ENCODE results near the gene PDZK1.
"Not testable (repeated sequence)": the region's sequence is repeated elsewhere in the genome, so short reads cannot be mapped to it uniquely, and the experiment has no call there.

Gene PDZK1

DNA sequence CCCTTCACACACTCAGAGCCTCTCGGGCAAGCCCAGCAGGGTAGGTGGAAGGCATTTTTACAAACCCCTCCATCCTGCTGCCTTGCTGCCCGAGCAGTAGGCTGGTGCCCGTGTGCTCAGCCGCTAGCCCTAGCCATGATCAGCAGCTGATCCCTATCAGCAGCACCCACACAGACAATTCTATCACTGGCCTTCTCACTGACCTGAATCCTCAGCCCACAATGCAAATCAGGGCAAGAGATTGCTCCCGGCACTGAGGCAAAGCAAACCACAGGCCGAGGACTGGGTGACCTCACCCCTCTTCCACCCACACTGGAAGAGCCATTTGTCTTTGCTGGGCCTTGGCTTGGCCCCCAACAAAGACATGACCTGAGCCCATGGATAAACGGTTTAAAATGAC, 895 bp upstream of the PDZK1 start:
- DNase-seq, result no peak

DNA sequence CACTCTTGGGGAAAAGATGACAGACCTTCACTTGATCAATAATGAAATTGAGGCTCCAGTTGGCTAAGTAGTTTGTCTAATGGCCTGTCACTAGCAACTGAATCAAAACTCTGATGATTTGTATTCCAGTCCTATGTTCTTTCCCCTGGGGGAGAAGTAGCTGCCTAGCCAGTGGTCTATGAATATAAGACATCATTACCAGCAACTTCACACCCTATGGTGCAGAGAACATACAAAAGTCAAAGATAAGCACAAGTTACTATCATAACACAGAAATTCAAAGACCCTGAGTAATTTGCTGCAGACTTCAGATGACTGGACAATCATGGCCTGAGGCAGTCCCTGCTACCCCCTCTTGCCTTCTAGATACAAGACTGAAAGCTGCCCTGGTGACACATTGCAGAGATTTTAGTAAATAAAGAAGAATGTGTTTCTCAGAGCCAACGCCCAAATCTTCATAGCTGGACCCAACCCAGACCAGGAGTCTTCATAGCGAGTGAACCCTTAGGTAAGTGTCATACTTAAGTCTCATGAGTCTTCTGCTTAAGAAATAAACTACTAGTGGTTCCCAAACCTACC, 993 bp downstream of the PDZK1 start:
- no peak for DNase-seq

DNA sequence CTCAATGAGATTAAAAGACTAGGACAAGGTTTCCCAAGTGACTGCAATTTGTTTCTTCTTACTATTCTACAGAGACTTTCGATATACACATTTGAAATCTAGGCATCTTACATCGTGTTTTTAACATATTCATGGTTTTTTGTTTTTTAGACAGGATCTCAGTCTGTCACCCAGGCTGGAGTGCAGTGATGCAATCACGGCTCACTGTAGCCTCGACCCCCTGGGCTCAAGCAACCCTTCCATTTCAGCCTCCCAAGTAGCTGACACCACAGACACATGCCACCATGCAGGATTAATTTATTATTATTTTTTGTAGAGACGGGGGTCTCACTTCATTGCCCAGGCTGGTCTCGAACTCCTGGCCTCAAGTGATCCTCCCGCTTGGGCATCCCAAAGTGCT, 1.5 kb downstream of the PDZK1 start:
- no peak for DNase-seq

DNA sequence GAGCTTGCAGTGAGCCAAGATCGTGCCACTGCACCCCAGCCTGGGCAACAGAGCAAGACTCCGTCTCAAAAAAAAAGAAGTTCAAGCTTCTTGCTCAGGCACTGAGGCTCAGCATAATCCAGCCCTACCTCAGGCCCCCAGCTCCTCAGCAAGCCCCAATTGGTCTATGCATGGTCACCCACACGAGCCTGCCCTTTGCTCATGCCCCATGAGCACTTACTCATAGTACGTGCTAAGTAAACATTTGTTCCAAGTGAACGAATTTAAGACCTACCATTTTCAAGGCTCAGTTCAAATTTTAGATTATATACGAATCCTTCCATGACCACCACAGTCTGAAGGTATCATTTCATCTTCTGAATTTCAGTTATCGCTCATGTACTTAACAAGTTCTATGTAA, 4.3 kb downstream of the PDZK1 start:
- DNase-seq, result no peak

DNA sequence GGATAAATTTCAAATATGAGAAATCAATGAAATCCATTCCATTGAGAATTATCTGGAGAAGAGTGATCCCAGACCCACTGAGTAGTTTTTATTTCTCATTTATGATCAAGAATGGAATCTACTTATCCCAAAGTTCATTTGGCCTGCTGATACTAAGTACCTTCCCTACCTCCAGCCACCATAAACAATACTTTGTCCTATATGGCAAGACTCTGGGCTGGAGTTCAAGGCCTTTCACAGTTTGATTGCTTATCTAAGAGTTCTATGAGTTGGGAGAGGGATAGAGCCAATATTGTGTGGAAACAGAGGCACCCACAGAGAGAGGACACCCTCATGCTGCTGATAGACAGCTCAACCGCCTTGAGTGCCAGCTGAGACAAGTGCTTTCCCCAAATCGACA, 5.1 kb downstream of the PDZK1 start:
- DNase-seq, result no peak

DNA sequence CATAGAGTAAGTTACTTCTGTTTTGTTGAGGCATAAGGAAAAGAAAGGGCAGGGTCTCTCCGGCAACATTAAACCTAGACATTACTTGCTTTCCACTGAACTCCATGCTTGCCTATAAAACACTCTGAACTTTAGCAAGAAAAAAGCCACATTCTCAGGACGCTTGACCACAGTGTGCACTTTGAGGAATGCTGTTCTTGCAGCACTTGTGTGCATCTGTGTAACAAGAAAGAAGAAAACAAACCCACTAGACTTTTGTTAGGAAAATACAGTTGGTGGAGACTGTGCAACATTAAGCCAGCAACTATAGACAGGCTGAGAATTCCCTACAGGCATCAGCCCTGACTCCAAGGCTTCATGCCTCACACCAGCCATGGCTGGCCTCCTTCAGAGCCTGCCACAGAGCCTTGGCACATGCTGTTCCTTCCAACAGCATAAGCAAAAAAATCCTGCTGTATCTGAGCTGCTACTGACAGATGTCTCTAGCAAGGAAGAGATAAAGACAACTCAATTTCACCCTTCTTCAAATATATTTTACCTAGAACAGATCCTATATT, 5.8 kb downstream of the PDZK1 start:
- no peak for DNase-seq

DNA sequence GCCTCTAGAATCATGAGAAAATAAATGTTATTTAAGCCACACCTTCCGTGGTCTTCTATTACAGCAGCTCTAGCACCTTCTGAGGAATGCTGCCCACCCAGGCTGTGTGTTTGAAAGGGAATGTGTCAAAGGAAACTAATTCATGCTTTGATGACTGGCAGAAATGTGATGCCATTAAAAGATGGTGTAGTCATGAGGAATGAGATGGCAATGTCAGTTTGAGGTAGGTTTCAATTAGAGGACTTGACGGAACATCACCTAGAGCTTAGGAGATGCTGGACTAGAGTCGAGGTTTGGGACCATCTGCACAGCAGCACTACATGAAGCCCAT, 10.6 kb downstream of the PDZK1 start:
- no peak for DNase-seq

DNA sequence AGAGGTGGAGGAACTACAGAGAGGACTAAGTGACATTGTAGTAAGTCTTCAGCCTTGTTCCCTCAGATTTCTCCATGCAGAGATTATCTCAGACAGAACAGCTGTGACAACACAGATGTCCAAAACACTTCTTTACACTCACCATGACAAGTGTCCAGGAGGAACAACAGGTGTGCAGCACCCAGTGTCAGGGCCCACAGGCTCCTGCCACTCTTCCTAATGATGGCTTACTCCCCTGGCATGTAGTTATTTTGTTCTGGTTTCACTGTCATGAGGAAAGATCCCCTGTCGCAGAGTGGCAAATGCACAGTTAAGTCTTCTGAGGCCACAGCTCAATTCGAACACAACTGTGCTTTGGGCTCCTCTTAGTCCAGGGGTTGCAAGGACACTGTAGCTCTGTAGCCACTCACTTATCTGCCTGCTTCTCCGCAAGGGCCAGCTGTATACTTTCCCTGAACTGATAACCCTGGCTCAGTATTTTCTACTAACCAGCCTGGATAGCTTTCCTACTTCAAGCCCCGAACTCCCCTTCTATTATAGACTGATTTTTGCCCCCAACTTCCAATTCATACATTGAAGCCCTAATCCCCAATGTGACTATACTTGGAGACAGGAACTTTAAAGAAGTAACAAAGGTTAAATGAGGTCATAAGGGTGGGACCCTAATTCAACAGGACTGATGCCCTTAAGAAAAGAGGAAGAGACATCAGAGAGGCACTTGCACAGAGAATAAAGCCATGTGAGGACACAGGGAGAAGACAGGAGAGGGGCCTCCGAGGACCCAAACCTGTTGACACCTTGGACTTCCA, 11.1 kb downstream of the PDZK1 start:
- DNase-seq, result no peak

DNA sequence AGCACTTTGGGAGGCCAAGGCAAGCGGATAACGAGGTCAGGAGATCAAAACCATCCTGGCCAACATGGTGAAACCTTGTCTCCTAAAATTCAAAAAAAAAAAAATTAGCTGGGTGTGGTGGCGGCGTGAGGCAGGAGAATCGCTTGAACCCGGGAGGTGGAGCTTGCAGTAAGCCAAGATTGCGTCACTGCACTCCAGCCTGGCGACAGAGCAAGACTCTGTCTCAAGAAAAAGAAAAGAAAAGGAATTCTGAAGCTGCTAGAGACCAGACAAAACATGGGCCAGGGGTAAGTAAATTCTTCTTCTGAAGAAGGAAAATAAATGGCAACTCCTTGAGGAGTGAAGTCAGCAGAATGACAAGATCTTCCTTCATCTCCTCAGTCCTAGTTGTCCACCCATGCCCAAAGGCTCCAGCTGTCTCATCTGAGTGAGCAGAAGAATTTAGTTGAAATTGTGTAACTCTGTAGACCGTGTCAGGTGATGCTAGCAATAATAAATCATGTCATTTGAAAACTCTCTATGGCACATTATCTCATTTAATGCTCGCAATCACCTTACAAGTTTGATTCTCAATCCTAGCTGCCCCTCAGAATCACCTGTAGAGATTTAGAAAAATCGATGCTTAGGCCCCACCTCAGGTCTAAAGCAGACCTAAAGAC, 14.3 kb downstream of the PDZK1 start:
- no peak for DNase-seq

DNA sequence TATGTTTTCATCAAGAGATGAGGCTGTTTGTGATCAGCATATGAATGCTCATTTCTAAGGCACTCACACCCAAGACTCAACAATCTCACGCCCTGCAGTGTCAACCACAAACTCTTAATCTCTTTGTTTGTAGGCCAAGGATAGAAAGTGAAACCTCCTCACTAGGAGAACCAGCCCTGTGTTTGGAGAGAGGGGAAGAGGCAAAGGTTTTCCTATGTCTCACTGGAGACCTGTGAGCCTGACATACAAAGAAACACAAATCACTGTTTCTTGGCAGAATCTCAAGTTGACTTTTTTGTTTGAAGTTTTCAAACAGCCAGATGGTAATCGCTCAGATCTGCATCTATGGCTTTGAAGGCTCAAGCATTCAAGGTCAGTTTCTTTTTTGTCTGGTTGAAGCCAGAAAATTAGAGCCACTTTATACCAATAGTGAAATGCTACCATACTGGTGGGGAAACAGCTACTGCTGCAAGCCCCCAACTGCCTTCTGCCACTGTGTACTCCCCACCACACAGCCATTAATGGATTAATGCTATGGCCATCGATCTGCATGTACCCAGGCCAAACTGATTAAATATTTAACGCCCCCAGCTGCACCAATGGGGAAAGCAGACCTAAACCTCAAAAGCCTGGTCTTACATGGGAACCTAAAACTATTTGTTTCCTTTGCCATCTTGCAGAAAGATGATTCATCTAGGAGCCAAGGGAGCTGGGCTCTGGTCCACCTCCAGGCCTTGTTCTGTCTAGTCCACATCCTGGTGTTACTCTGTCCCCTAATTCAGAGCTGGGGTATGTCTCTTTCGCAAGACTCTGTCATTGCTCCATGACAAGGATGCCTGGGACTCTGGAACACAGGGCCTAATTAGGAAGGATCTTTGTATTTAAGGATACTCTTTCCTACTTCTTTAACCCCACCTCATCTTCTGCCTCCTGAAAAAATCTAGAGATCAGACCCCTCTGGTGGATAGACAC, 16.3 kb downstream of the PDZK1 start:
- no peak for DNase-seq

DNA sequence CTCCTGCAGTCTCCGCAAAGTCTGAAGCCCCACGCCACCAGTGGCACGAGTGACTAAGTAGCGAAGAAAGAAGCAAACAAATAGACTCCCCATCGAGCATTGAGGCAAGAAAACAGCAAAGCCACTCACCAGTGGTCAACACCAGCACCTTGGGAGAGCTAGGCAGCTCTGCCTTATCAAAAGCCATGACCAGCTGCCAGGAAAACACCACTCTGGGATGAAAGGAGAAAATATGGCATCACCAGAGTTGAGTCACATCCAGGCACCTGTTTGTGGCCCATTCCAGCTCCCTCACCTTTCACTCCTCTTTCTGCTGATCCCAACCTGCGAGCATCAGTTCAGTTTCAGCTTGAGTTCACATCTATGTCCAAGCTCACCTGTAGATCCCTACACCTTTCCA, 17.2 kb downstream of the PDZK1 start:
- no peak for DNase-seq

DNA sequence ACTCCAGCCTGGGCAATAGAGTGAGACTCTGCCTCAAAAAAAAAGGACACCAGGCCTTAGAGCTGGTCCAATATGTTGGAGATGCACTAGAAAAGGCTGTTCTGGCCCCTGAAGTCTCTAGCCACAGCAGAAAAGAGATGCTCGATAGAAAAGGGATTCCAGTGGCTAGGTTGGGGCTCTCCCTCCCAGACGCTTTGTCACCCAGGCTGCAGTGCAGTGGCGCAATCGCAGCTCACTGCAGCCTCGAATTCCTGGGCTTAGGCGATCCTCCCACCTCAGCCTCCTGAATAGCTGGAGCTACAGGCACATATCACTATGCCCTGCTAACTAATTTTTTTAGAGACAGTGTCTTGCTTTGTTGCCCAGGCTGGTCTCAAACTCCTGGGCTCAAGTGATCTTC, 18.2 kb downstream of the PDZK1 start:
- no peak for DNase-seq

DNA sequence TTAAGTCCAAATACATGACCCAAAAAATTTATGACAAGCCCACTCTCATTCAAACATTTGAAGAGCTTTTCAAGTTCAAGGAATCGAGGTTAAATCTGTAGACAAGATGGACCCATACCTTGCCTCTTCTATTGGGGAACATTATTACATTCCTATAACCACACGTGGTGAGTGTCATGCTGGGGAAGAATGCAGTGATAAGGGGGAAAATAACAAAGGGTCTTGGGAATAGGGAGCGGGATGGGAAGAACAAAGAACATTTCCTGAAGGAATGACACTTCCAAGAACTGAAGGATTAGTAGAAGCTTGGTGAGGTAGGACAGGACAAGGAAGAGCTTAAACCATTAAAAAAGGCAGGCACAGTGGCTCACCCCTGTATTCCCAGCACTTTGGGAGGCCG, 18.8 kb downstream of the PDZK1 start:
- DNase-seq, result no peak

DNA sequence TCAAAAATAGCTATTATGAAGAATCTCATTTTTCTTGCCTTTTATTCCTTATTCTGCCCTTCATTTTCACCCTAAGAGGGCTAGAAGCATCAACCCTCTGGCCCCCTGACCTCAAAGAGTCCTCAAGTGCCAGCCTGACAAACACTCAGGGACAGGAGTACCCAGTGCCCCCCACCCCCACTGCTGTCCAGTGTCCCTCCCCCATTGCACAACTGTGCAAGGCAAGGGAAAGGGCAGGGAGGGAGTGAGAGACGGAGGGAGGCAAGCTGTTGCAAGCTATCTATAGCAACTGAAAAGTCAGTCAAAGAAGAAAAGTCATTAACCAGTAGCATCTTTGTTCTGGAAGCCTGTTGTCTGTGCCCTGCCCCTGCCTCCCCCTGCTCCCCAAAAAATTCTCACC, 21.1 kb downstream of the PDZK1 start:
- DNase-seq, result not testable (repeated sequence)

DNA sequence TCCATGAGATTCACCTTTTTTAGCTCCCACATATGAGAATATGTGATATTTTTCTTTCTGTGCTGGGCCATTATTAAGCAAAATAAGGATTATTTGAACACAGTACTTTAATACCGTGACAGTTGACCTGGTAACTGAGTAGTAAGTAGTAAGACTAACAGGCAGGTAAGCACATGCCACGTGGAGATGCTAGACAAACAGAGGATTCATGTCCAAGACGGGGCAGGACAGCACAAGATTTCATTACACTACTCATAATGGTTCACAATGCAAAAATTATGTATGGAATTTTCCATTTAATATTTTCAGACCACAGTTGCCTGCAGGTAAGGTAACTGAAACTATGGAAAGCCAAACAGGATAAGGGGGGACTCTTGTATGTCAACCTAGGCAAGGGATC, 22.3 kb downstream of the PDZK1 start:
- DNase-seq, result not testable (repeated sequence)

DNA sequence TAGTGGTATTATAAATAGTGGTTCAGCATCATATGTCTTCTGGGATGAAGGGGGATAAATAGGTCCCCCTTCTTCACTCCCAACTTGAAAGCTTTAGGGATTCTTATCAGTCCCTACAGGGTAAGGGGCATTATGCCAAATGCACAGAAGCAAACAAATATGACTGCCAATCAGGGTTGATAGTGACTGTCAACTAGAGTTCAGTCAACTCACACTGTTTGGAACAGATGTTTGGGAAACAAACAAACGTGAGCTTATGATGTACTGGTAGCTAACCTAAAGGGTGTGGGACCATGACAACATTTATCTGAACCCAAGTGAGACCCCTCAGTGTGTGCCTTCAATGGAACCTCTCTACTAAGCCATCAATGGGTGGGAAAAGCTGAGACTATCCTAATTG, 34.0 kb downstream of the PDZK1 start:
- DNase-seq, result not testable (repeated sequence)

DNA sequence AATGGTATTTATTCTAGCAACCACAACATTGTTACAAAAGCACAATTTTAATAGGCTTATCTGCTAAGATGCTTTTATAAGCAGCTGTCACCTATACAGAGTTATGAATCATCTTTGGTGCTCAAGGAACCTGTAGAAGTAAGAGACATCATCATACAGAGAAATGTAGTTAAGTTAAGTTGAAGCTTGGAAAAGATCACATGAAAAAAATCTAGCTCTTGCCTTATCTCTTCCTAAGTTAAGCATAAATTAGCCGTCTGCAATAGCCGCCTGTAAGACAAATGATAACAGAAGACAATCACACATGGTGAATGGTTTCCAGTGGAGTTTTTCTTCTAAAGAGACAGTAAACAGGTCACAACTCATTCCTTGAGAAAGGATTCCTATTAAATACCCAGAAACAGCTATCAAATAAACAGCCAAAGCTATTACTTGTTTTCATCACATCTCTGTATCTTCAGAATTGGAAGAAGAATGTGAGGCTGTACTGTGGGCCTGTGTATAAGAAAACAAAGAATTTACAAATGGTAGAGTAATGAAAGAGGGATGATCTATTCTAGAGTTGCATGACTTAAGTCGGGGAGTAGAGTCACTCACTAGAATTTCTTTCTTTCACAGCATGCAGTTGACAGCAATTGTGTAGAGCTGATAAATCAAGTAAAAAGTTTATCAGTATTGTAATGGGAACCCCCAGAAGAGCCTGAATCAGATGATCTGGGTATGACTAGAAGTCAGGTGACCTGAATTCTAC, 36.0 kb downstream of the PDZK1 start:
- not testable (repeated sequence) for DNase-seq

DNA sequence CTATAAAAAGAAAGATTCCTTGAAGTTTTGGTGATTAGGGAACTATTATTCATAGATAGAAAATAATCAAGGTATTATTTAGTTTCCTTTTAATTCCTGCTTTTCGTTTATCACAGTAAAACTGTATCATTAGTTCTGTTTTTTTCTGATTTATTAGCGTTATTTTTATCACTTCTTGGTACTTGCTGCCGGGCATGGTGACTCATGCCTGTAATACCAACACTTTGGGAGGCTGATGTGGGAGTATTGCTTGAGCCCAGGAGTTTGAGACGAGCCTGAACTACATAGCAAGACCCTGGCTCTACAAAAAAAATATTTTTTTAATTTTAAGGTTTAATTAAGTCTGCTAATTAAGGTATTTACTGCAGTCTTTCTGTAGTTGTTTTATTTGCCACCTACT, 42.2 kb downstream of the PDZK1 start:
- not testable (repeated sequence) for DNase-seq

DNA sequence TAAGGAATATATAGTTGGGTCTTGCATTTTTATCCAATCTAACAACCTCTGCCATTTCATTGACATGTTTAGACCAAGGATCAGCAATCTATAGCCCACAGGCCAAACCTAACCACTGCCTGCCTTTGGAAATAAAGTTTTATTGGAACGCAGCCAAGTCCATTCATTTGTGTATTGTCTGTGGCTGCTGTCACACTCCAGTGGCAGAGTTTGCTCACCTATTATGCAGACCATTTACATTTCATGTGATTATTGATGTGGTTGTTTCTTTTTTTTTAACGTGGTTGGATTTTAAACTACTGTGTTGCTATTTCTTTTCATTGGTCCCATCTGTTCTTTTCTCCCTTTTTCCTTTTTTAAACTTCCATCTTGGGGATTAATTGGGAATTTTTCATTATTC, 44.7 kb downstream of the PDZK1 start:
- not testable (repeated sequence) for DNase-seq

DNA sequence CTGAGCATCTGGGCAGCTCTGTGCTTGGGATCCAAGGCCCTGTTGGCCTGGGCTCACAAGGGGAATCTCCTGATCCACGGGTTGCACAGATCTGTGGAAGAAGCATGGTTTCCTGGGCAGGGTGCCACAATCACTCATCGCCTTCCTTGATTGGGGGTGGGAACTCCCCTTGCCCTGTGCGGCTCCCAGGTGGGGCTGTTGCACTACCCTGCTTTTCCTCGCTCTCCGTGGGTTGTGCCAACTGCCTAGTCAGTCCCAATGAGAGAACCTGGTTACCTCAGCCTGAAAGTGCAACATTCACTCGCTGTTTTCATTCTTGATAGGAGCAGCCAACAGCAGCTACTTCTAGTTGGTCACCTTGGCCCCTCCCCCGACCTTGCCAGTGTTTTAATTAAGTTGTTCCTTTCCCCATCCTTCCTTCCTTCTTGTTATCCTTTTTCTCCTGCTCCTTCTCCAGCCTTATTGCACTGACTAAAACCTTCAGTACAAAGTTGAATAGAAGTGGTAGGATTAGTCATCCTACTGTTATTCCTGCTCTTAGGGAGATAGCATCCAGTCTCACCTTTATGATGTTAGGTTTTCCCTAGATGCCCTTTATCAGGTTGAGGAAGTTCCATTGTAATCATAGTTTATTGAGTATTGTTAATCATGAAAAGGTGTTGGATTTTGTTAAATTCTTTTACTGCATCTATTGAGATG, 50.8 kb downstream of the PDZK1 start:
- DNase-seq, result not testable (repeated sequence)

DNA sequence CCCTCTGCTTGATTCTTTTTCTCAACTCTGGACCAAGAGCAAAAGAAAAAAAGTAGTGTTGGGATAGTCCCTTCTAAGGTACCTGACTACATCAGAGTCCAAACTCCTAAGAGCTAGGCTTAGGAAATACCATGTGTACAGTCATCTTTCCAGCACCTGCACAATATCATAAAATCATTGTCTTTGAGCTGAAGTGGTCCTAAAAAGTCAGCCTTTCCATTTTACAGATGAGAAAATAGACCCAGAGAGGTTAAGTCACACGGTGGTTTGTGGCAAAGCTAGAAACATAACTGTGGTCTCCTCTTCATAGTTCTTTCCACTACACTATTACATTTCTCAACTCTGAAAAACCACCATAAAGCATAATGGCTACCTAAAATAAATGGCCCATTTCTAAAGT, 63.2 kb downstream of the PDZK1 start:
- DNase-seq, result not testable (repeated sequence)
